ENCODE data around the gene RRP1B. TPM values are rescaled to one million over a fixed set of nuclear protein-coding genes. Genes with fewer than 3 reads are reported as not detected.

The RRP1B gene
- total and polyA plus RNA-seq, 9 of the 15 experiments (the other 6 are each of a cell fraction or from before 2014, with no cell fraction given), result 6.8 to 66.6 (median 41.9) TPM

DNA sequence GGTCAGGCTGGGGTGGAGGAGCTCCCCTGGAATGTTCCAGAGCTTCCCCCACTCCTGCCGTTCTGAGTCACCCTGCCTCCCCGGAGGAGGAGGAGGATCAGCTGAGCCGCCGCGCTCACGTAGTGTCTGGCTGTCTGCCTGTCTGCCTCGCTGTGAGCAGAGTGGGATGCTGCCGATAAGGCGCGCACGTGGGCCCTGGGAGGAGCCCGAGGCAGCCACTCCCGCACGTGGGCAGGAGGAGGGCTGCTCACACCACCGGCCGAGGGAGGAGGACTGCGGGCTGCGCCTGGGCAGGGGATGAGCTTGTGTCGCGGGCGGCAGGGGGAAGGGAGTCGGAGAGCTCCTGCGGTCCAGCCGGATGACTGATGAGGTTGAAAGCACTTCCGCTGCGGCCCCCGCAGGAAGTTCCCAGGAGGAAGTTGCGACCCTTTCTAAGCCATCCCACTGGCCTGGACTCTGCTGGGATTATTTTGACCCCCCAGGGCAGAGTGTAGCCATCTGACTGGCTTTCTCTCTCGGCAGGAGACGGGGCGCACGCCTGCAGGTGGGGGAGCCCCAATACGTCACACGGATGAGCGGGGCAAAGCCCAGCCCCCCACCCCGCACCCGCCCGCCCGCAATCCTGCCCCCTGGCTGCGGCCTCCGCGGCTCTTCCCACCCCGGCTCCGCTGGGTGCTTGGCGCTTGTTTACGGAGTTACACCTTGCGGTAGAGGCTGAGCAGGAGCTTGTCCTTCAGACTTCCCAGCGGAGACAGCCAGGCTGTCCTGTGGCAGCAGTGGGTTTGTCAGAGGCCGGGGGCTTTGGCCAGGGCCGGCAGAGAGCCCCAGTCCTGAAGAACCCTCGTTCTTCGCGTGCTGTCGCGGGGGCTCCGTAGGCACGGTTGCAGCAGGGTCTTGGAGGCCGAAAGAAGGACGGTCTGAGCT, 69.4 kb downstream of the RRP1B start (continued):
- no peak for TF ChIP-seq GTF2E2 (tag; IDR thresholded peaks at IDR 0.05)
- TF ChIP-seq, protein P1, sequence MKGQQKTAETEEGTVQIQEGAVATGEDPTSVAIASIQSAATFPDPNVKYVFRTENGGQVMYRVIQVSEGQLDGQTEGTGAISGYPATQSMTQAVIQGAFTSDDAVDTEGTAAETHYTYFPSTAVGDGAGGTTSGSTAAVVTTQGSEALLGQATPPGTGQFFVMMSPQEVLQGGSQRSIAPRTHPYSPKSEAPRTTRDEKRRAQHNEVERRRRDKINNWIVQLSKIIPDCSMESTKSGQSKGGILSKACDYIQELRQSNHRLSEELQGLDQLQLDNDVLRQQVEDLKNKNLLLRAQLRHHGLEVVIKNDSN (CRISPR knock-in tag; IDR thresholded peaks at IDR 0.05), result peak; percentile 99
- TF ChIP-seq SREBF1 (IDR thresholded peaks at IDR 0.05; ENCODE audit: borderline replicate concordance, low read depth, low read length), result peak; percentile 90; the same call in 1 of the 2 replicates
- TF ChIP-seq SMAD1 (IDR thresholded peaks at IDR 0.05; ENCODE audit: low read depth, low read length, partially characterized antibody), result peak; percentile 83
- TF ChIP-seq PHF21A (IDR thresholded peaks at IDR 0.05; ENCODE audit: borderline replicate concordance, low read depth), result peak; percentile 61; the same call in 1 of the 2 replicates
- TF ChIP-seq, protein P2, sequence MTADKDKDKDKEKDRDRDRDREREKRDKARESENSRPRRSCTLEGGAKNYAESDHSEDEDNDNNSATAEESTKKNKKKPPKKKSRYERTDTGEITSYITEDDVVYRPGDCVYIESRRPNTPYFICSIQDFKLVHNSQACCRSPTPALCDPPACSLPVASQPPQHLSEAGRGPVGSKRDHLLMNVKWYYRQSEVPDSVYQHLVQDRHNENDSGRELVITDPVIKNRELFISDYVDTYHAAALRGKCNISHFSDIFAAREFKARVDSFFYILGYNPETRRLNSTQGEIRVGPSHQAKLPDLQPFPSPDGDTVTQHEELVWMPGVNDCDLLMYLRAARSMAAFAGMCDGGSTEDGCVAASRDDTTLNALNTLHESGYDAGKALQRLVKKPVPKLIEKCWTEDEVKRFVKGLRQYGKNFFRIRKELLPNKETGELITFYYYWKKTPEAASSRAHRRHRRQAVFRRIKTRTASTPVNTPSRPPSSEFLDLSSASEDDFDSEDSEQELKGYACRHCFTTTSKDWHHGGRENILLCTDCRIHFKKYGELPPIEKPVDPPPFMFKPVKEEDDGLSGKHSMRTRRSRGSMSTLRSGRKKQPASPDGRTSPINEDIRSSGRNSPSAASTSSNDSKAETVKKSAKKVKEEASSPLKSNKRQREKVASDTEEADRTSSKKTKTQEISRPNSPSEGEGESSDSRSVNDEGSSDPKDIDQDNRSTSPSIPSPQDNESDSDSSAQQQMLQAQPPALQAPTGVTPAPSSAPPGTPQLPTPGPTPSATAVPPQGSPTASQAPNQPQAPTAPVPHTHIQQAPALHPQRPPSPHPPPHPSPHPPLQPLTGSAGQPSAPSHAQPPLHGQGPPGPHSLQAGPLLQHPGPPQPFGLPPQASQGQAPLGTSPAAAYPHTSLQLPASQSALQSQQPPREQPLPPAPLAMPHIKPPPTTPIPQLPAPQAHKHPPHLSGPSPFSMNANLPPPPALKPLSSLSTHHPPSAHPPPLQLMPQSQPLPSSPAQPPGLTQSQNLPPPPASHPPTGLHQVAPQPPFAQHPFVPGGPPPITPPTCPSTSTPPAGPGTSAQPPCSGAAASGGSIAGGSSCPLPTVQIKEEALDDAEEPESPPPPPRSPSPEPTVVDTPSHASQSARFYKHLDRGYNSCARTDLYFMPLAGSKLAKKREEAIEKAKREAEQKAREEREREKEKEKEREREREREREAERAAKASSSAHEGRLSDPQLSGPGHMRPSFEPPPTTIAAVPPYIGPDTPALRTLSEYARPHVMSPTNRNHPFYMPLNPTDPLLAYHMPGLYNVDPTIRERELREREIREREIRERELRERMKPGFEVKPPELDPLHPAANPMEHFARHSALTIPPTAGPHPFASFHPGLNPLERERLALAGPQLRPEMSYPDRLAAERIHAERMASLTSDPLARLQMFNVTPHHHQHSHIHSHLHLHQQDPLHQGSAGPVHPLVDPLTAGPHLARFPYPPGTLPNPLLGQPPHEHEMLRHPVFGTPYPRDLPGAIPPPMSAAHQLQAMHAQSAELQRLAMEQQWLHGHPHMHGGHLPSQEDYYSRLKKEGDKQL (CRISPR knock-in tag; IDR thresholded peaks at IDR 0.05; ENCODE audit: borderline replicate concordance), result no peak
- TF ChIP-seq ZC3H4 (CRISPR knock-in tag; IDR thresholded peaks at IDR 0.05; ENCODE audit: borderline replicate concordance), result no peak
- no peak for TF ChIP-seq PRPF4 (IDR thresholded peaks at IDR 0.05; ENCODE audit: insufficient read depth, low read depth, low read length, poor library complexity, severe bottlenecking)
- TF ChIP-seq CEBPB (tag; IDR thresholded peaks at IDR 0.05), result no peak
- TF ChIP-seq CREM (IDR thresholded peaks at IDR 0.05; ENCODE audit: low read depth), result peak; percentile 97
- peak; percentile 72 for TF ChIP-seq POLR2A (conservative IDR thresholded peaks at IDR 0.05)
- peak; percentile 97 for TF ChIP-seq LCOR (CRISPR knock-in tag; IDR thresholded peaks at IDR 0.05)
- TF ChIP-seq ZNF12 (CRISPR knock-in tag; IDR thresholded peaks at IDR 0.05), result 0 out of 2 replicates have a peak, but pooled peaks have one; percentile 55

Measured in K562 (cell line).